ENCODE data around the gene PARP3.
A peak's percentile ranks its signal among the peaks of the same experiment; 100 is the strongest.

The PARP3 gene

GRCh38 chr3:51949121-51949520 is 7.0 kb downstream of the PARP3 start:
- DNase-seq: no peak

- no peak for DNase-seq
Measured at GRCh38 chr3:51950899-51951298, 8.7 kb downstream of the PARP3 start.

GRCh38 chr3:51953445-51953844 is 11.3 kb downstream of the PARP3 start:
- no peak for DNase-seq

GRCh38 chr3:51954105-51954504 is 11.9 kb downstream of the PARP3 start:
- DNase-seq: no peak

- DNase-seq: no peak
Measured at GRCh38 chr3:51954713-51955112, 12.6 kb downstream of the PARP3 start.

- no peak for DNase-seq
Measured at GRCh38 chr3:51955175-51955892, 13.2 kb downstream of the PARP3 start, which contains the start of gene GPR62. TSS of gene GPR62 (plus strand) at chr3:51955381. CDS start at chr3:51955653, 272 bp downstream.

- no peak for DNase-seq
Measured at GRCh38 chr3:51955893-51956770, 14.0 kb downstream of the PARP3 start.

- no peak for DNase-seq
Measured at GRCh38 chr3:51957520-51958205, 15.5 kb downstream of the PARP3 start.

GRCh38 chr3:51958603-51959521 is 16.7 kb downstream of the PARP3 start:
- DNase-seq: no peak

GRCh38 chr3:51959651-51960050 is 17.5 kb downstream of the PARP3 start:
- DNase-seq: no peak

GRCh38 chr3:51960386-51960785 is 18.2 kb downstream of the PARP3 start:
- no peak for DNase-seq

GRCh38 chr3:51961011-51961410 is 18.8 kb downstream of the PARP3 start:
- DNase-seq: no peak

GRCh38 chr3:51961602-51962569 is 19.7 kb downstream of the PARP3 start:
- DNase-seq: no peak

GRCh38 chr3:51962854-51963530 is 20.8 kb downstream of the PARP3 start:
- DNase-seq: no peak

- DNase-seq: peak; percentile 54
Measured at GRCh38 chr3:51963951-51964451, 21.8 kb downstream of the PARP3 start.

GRCh38 chr3:51964521-51964920 is 22.4 kb downstream of the PARP3 start:
- no peak for DNase-seq

- no peak for DNase-seq
Measured at GRCh38 chr3:51966016-51966415, 23.9 kb downstream of the PARP3 start.

- peak; percentile 20 for DNase-seq
Measured at GRCh38 chr3:51966486-51966885, 24.3 kb downstream of the PARP3 start.

- peak; percentile 20 for DNase-seq
Measured at GRCh38 chr3:51966922-51967383, 24.8 kb downstream of the PARP3 start.

Measured in NCI-H146 (cell line).